HCT116 (cell line): ENCODE measurements around the gene CCDC187.

ENCODE experiments used
- CTCF ChIP-seq, 3 experiments: fragments of 200-600 bp in 1 of 3; sonication (generic) in 1 of 3; IDR thresholded peaks in 2 of 3; conservative IDR thresholded peaks in 1 of 3; 2 replicates each; pipeline ENCODE4 v1.5.1; 2012 to 2017; ENCODE audit warnings: low read depth in 2 of 3, low read length in 2 of 3, antibody characterized with exemption in 1 of 3, borderline replicate concordance in 1 of 3, control low read depth in 1 of 3, mild to moderate bottlenecking in 1 of 3, mixed read lengths in 1 of 3, mixed run types in 1 of 3, moderate library complexity in 1 of 3; ENCODE audit not compliant: insufficient read depth in 1 of 3
- ELF1 ChIP-seq: IDR thresholded peaks from 2 replicates; pipeline ENCODE4 v1.6.1; 2012; ENCODE audit warnings: low read depth, borderline replicate concordance
- EZH2 ChIP-seq: fragments of 200-600 bp; sonication (generic); IDR thresholded peaks from 2 replicates; pipeline ENCODE4 v1.6.1; 2017; ENCODE audit warnings: antibody characterized with exemption, mixed run types
- JUND ChIP-seq: IDR thresholded peaks from 2 replicates; pipeline ENCODE4 v1.6.1; 2012
- POLR2A ChIP-seq: IDR thresholded peaks from 2 replicates; pipeline ENCODE4 v1.7.0; 2011; ENCODE audit warnings: borderline replicate concordance; ENCODE audit not compliant: insufficient read depth, insufficient read length; ENCODE audit errors: extremely low read depth
- POLR2AphosphoS5 ChIP-seq: IDR thresholded peaks from 2 replicates; pipeline ENCODE4 v1.6.1; 2011; ENCODE audit warnings: mild to moderate bottlenecking, low read depth, low read length, moderate library complexity
- REST ChIP-seq: IDR thresholded peaks from 2 replicates; pipeline ENCODE4 v1.6.1; 2012; ENCODE audit warnings: low read depth
- SIN3A ChIP-seq: IDR thresholded peaks from 2 replicates; pipeline ENCODE4 v1.6.1; 2012; ENCODE audit warnings: low read depth
- SP1 ChIP-seq: IDR thresholded peaks from 2 replicates; pipeline ENCODE4 v1.6.1; 2012; ENCODE audit warnings: low read depth
- SRF ChIP-seq: IDR thresholded peaks from 2 replicates; pipeline ENCODE4 v1.6.1; 2012; ENCODE audit warnings: low read depth
- TCF7L2 ChIP-seq: IDR thresholded peaks from 2 replicates; pipeline ENCODE4 v1.7.0; 2011; ENCODE audit warnings: borderline replicate concordance, inconsistent platforms; ENCODE audit not compliant: insufficient read depth, insufficient read length; ENCODE audit errors: extremely low read depth
- YY1 ChIP-seq: IDR thresholded peaks from 2 replicates; pipeline ENCODE4 v1.6.1; 2011; ENCODE audit warnings: low read length, low read depth, moderate library complexity, mild to moderate bottlenecking; ENCODE audit not compliant: insufficient replicate concordance; ENCODE audit errors: extremely low read depth
- ZFX ChIP-seq: fragments of 450-650 bp; IDR thresholded peaks from 2 replicates; pipeline ENCODE4 v1.6.1; 2017

GRCh38 chr9:136252281-136252680, 51.6 kb downstream of the CCDC187 start:
- TF ChIP-seq EZH2 (no peak), POLR2AphosphoS5 (no peak), CTCF (IDR thresholded peaks at IDR 0.05 in 2 of 3, conservative IDR thresholded peaks at IDR 0.05 in 1 of 3; ENCODE audit: borderline replicate concordance in 1 of 3, insufficient read depth in 1 of 3, low read depth in 2 of 3, low read length in 2 of 3) (no peak), SRF (no peak), TCF7L2 (no peak), ELF1 (no peak), POLR2A (no peak), SP1 (no peak), JUND (no peak), YY1 (no peak), ZFX (no peak), SIN3A (no peak), REST (no peak)
